ENCODE results near the gene SCYGR8. TPM values are rescaled to one million over a fixed set of nuclear protein-coding genes. Genes with fewer than 3 reads are reported as not detected.

SCYGR8 gene
- total and polyA plus RNA-seq, 2 donors (not counting 1 experiment from before 2014, with no cell fraction given) = not detected

DNA sequence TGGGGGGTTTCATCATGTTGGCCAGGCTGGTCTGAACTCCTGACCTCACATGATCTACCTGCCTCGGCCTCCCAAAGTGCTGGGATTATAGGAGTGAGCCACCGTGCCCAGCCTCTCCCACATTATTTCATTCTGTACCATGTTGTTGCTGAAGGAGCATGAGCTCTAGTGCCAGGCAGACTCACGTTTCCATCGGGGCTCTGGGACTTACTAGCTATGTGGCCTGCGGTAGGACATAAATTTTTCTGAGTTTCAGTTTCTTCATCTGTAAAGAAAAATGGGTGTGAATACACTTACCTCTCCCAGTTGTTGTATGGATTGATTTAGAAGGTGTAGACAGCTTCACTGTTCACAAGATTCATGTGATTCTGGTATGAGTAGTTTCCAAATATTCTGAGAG lies 37.1 kb downstream of the SCYGR8 start:
- H3K27ac ChIP-seq (ENCODE audit: low read length in 2 of 2) = peak overlapping the region; percentile 68 to 72
- POLR2A ChIA-PET = no interaction called here
- H3K4me2 ChIP-seq (replicated peaks; ENCODE audit: low read depth, low read length, poor library complexity, severe bottlenecking) = peak overlapping the region; percentile 68
- intact Hi-C loops (cut with micrococcal nuclease) = no loop called here
- peak overlapping the region; percentile 83 for H2AFZ ChIP-seq (ENCODE audit: insufficient read depth, low read depth, low read length, poor library complexity, severe bottlenecking)
- Mint-ChIP-seq H3K27ac (peak overlapping the region; percentile 64), H3K9me3 (ENCODE audit: insufficient read depth) (no peaks in the 10 kb centered on the region), H3K4me3 (peak overlapping the region; percentile 86), H3K27me3 (peaks cover 14% of the 10 kb centered on the region), H3K4me1 (peaks cover 11% of the 10 kb centered on the region)
- no peak for ATAC-seq (ENCODE audit: low read depth)
- peaks cover 4 to 16% of the 10 kb centered on the region in 2 donors for H3K4me1 ChIP-seq (ENCODE audit: control insufficient read depth in 2 of 2, insufficient read depth in 2 of 2, low read length in 2 of 2)
- no peak for DNase-seq
- TF ChIP-seq, protein P1, sequence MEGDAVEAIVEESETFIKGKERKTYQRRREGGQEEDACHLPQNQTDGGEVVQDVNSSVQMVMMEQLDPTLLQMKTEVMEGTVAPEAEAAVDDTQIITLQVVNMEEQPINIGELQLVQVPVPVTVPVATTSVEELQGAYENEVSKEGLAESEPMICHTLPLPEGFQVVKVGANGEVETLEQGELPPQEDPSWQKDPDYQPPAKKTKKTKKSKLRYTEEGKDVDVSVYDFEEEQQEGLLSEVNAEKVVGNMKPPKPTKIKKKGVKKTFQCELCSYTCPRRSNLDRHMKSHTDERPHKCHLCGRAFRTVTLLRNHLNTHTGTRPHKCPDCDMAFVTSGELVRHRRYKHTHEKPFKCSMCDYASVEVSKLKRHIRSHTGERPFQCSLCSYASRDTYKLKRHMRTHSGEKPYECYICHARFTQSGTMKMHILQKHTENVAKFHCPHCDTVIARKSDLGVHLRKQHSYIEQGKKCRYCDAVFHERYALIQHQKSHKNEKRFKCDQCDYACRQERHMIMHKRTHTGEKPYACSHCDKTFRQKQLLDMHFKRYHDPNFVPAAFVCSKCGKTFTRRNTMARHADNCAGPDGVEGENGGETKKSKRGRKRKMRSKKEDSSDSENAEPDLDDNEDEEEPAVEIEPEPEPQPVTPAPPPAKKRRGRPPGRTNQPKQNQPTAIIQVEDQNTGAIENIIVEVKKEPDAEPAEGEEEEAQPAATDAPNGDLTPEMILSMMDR (IDR thresholded peaks at IDR 0.05) = no peak
- no peak for TF ChIP-seq EZH2 (IDR thresholded peaks at IDR 0.05; ENCODE audit: borderline replicate concordance, insufficient read depth, low read depth, low read length, poor library complexity, severe bottlenecking)
- peak overlapping the region; percentile 65 for H3K9ac ChIP-seq (ENCODE audit: low read length)
- no peaks in the 10 kb centered on the region for H3K36me3 ChIP-seq (replicated peaks in 1 of 2; ENCODE audit: control extremely low read depth in 1 of 2, control insufficient read depth in 1 of 2, extremely low read depth in 1 of 2, insufficient read depth in 2 of 2, low read length in 1 of 2)
- H3K4me3 ChIP-seq (ENCODE audit: control extremely low read depth in 1 of 5, extremely low read depth in 1 of 5, insufficient read depth in 1 of 5, low read depth in 2 of 5, low read length in 4 of 5) = peak overlapping the region in 1 of 5 experiments; percentile 69
- H3K9me3 ChIP-seq (ENCODE audit: control extremely low read depth in 1 of 3, control insufficient read depth in 2 of 3, insufficient read depth in 1 of 3, low read length in 2 of 3) = no peaks in the 10 kb centered on the region
- CTCF ChIA-PET = no interaction called here
- no peaks in the 10 kb centered on the region for H4K20me1 ChIP-seq (ENCODE audit: control insufficient read depth, insufficient read depth, low read length, poor library complexity, severe bottlenecking)
- peaks cover 0 to 5% (median 0%) of the 10 kb centered on the region in 4 experiments for H3K27me3 ChIP-seq (replicated peaks in 1 of 4; ENCODE audit: control extremely low read depth in 1 of 4, control insufficient read depth in 3 of 4, insufficient read depth in 4 of 4, low read length in 3 of 4)
- 95% methylated on average over 4 of the region's 5 CpGs for WGBS (ENCODE audit: insufficient coverage)
- H3K79me2 ChIP-seq (ENCODE audit: control insufficient read depth, insufficient read depth, low read length) = no peaks in the 10 kb centered on the region

DNA sequence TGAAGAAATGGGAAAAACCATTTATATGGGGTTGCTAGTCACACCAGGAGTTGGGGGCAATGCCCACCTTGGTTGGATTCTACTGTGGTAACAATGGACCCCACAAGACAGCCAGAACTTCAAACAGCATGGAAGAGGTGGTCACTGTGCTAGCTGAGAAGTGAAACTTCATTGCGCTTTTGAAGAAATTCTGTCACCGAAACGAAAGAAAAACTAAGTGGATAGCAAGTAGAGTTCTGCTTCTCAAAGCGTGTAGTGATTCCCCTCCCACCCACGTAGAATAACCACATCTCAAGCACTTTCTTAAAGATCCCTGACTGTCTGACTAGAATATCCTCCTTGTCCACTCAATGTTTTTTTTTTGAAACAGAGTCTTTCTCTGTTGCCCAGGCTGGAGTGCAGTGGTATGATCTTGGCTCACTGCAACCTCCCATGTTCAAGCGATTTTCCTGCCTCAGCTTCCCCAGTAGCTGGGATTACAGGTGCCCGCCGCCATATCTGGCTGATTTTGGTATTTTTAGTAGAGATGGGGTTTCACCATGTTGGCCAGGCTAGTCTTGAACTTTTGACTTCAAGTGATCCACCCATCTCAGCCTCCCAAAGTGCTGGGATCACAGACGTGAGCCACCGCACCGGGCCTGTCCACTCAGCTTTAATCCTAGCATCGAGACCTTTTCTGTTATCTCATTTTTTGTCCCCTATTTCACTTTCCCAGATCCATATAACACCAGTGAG lies 37.9 kb downstream of the SCYGR8 start:
- no peak for TF ChIP-seq EZH2 (IDR thresholded peaks at IDR 0.05; ENCODE audit: borderline replicate concordance, insufficient read depth, low read depth, low read length, poor library complexity, severe bottlenecking)
- TF ChIP-seq, protein P1 (IDR thresholded peaks at IDR 0.05) = no peak
- ChIA-PET POLR2A (no interaction called here), CTCF (interaction anchor here (1.7 kb wide), 1 partner anchor 17 kb away, joined by 6 read pairs; no protein-coding TSS in a partner anchor)
- ATAC-seq (ENCODE audit: low read depth) (peak; percentile 72), DNase-seq (peak; percentile 71)
- H3K4me1 ChIP-seq (ENCODE audit: control insufficient read depth in 2 of 2, insufficient read depth in 2 of 2, low read length in 2 of 2) = peaks cover 4 to 16% of the 10 kb centered on the region in 2 donors
- no peaks in the 10 kb centered on the region for H3K36me3 ChIP-seq (replicated peaks in 1 of 2; ENCODE audit: control extremely low read depth in 1 of 2, control insufficient read depth in 1 of 2, extremely low read depth in 1 of 2, insufficient read depth in 2 of 2, low read length in 1 of 2)
- no peaks in the 10 kb centered on the region for H4K20me1 ChIP-seq (ENCODE audit: control insufficient read depth, insufficient read depth, low read length, poor library complexity, severe bottlenecking)
- H3K79me2 ChIP-seq (ENCODE audit: control insufficient read depth, insufficient read depth, low read length) = no peaks in the 10 kb centered on the region
- peak overlapping the region; percentile 82 for H3K27ac Mint-ChIP-seq
- H3K27me3 Mint-ChIP-seq = peaks cover 18% of the 10 kb centered on the region
- H3K27ac ChIP-seq (ENCODE audit: low read length in 2 of 2) = peak overlapping the region; percentile 68 to 72
- peaks cover 11% of the 10 kb centered on the region for H3K4me1 Mint-ChIP-seq
- peak overlapping the region; percentile 86 for H3K4me3 Mint-ChIP-seq
- peak overlapping the region in 4 of 5 experiments; percentile 17 to 69 (median 46) for H3K4me3 ChIP-seq (ENCODE audit: control extremely low read depth in 1 of 5, extremely low read depth in 1 of 5, insufficient read depth in 1 of 5, low read depth in 2 of 5, low read length in 4 of 5)
- peak overlapping the region; percentile 83 for H2AFZ ChIP-seq (ENCODE audit: insufficient read depth, low read depth, low read length, poor library complexity, severe bottlenecking)
- H3K27me3 ChIP-seq (replicated peaks in 1 of 4; ENCODE audit: control extremely low read depth in 1 of 4, control insufficient read depth in 3 of 4, insufficient read depth in 4 of 4, low read length in 3 of 4) = peaks cover 0 to 5% (median 0%) of the 10 kb centered on the region in 4 experiments
- H3K9me3 ChIP-seq (ENCODE audit: control extremely low read depth in 1 of 3, control insufficient read depth in 2 of 3, insufficient read depth in 1 of 3, low read length in 2 of 3) = no peaks in the 10 kb centered on the region
- H3K9me3 Mint-ChIP-seq (ENCODE audit: insufficient read depth) = no peaks in the 10 kb centered on the region
- H3K9ac ChIP-seq (ENCODE audit: low read length) = peak overlapping the region; percentile 65
- WGBS (ENCODE audit: insufficient coverage) = 73% methylated on average over 4 of the region's 12 CpGs
- intact Hi-C loops (cut with micrococcal nuclease) = no loop called here
- H3K4me2 ChIP-seq (replicated peaks; ENCODE audit: low read depth, low read length, poor library complexity, severe bottlenecking) = peak overlapping the region; percentile 68

Data from B cell (primary cell).